Brain pericyte (primary cell): ENCODE results near the gene MIER3.

Source experiments
- DNase-seq: peaks from one replicate; pipeline ENCODE4 v3.0.0-alpha.2; 2012; ENCODE audit warnings: low read depth, low spot score

MIER3 gene

GRCh38 chr5:56961746-56962145, 9.8 kb upstream of the MIER3 start:
- no peak for DNase-seq

DNA sequence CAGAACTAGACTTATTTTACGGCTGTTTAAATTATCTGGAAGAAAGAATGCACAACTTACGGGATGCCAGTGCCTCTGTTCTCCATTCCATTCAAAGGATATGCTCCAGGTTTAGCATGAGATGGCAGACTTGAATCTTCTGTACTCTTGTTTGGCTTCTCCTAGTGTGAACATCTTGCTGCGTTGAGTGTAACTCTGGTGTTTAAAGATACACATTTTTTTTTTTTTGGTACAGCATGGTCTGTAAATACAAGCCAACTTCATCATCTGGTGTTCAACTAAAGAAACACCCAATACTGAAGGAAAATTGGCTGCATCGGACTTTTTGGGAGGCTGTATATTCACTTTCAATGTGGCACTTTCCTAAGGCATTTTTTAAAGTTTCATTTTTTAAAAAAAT, 7.4 kb upstream of the MIER3 start:
- no peak for DNase-seq

GRCh38 chr5:56958595-56958994, 6.7 kb upstream of the MIER3 start:
- DNase-seq, result no peak

GRCh38 chr5:56954262-56954661, 2.3 kb upstream of the MIER3 start:
- no peak for DNase-seq

GRCh38 chr5:56951126-56951945, 587 bp downstream of the MIER3 start:
- no peak for DNase-seq

DNA sequence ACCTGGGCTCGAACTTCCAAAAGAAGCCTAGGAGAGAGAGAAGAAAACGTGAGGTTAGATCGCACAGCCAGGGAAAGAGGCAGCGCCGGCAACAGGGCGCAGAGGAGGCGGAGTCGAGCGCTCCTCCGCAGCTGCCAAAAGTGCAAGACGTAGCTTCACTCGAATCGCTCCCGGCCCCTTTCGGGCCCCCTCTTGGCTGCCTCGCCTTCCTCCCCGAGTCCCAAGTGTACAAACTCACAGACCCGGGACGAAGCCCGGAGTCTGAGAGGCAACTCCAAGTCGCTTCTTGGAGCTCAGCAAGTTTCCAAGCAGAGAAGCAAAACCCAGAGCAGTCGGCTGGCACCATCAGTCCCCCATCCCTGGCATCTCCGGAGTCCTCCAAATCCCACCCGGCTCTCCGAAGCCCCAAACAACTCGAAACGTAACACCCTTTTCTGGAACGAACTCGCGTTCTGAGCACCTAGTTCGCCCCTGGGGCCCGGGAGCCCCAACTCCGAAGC, 1.2 kb downstream of the MIER3 start:
- DNase-seq, result peak; percentile 24

GRCh38 chr5:56947052-56947451, 4.9 kb downstream of the MIER3 start:
- DNase-seq, result no peak

DNA sequence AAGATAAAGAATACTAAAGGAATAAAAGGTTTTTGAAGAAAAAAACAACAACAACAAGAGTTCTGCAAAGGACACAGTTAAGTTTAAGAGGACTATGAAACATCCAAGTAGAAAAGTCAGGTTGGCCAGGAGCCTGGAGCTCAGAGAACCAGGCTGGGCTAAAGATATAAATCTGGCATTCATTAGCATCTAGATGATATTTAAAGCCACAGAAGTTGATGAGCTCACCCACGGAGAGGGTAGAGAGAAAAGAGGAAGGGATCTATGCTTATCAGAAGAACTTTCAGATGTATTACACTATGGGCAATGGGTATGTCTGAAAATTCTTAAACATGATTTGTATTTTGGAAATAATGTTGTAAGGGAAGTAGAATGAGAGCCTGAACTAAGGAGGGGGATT, 9.9 kb downstream of the MIER3 start:
- no peak for DNase-seq

DNA sequence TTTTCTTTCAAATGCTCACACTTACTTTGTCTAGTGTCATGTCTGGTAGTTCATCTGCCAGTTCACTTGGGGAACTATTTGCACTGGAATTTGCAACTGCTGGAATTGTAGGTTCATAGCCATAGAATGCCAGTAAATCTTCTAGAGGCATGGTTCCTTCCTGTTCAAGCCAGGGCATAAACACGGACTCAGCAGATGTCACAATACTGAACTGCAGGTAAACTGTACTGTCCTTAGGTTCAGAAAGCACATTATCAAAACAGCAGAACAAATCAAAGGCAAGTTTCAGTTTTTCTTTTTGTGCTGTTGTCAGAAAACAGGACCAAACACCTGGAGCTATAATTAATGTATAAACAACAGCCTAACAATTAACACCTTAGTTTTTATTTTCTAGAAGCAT, 13.1 kb downstream of the MIER3 start:
- DNase-seq, result no peak

DNA sequence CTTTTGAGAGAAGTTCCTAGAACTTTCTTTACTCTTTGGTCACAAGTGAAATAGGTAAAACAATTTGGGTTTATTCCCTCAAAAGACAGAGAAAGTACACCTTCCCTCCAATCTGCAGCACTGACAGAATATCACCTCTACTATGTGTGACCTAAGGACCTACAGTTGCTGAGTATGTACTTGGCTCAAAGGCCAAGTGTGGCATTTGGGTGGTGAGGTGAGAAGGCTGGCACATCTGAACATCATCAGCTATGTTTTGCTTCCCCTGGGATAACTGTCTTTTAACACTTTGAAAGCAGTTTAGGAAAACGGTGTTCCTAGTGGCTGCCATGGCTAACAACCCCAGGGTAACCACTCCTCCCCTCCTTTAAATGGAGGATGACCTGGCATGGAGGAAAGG, 17.6 kb downstream of the MIER3 start:
- DNase-seq, result no peak

- DNase-seq, result no peak
Measured at GRCh38 chr5:56922922-56923321, 29.0 kb downstream of the MIER3 start.

- DNase-seq, result no peak
Measured at GRCh38 chr5:56919942-56920662, 31.8 kb downstream of the MIER3 start.

GRCh38 chr5:56918054-56918453, 33.9 kb downstream of the MIER3 start:
- DNase-seq, result no peak

GRCh38 chr5:56917534-56917933, 34.4 kb downstream of the MIER3 start:
- DNase-seq, result no peak

DNA sequence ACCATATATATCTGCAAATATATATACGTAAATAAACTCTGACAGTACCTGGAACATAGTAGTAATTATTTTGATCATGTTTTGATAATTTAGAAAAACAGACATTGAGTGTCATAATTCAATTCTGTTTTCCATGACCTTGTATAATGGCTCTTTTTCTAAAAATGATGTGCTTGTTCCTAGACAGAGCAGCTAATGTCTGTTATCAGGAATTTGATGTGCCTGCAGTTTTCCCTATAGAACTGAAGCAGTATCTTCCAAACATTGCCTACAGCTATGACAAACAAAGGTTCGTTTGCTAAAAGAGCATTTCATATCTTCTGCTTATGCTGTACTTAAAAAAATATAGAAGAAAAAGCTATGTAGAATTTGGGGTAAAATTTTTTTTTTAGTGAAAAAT, 37.2 kb downstream of the MIER3 start:
- DNase-seq, result no peak

GRCh38 chr5:56913766-56914165, 38.2 kb downstream of the MIER3 start:
- DNase-seq, result no peak

DNA sequence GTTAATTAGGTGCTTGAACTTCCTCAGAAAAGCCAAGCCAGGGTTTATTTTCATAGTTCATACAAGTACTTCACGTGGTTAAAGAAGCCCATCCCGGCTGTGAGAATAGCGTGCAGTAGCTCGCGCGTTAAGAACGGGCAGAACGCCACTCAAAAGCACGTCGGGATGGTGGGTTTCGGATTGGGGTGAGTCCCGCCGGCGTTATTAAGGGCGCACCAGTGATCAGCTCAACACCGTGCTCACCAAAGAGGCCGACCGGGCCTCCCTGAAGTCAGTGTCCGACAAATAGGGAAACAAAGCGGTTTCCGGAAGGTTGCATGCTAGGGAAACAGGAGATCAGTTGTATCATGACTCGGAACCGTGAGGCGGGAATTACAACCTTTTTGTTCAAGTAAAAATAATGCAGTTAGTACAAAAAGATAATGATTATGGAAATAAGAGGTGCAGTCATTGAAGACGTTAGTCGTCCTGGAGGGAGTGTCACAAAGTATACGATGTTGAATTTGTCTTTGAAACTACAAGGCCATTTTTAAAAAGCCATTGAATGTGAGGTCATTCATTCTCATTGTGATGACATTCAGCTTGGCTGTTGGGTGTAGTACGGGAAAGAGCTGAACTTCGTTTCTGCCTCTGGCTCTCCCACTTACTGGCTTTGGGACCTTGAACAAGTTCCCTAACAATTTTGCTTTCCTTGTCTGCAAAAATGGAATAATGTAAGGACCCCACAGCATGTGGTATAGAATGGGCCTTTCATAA, 41.5 kb downstream of the MIER3 start:
- DNase-seq, result no peak

DNA sequence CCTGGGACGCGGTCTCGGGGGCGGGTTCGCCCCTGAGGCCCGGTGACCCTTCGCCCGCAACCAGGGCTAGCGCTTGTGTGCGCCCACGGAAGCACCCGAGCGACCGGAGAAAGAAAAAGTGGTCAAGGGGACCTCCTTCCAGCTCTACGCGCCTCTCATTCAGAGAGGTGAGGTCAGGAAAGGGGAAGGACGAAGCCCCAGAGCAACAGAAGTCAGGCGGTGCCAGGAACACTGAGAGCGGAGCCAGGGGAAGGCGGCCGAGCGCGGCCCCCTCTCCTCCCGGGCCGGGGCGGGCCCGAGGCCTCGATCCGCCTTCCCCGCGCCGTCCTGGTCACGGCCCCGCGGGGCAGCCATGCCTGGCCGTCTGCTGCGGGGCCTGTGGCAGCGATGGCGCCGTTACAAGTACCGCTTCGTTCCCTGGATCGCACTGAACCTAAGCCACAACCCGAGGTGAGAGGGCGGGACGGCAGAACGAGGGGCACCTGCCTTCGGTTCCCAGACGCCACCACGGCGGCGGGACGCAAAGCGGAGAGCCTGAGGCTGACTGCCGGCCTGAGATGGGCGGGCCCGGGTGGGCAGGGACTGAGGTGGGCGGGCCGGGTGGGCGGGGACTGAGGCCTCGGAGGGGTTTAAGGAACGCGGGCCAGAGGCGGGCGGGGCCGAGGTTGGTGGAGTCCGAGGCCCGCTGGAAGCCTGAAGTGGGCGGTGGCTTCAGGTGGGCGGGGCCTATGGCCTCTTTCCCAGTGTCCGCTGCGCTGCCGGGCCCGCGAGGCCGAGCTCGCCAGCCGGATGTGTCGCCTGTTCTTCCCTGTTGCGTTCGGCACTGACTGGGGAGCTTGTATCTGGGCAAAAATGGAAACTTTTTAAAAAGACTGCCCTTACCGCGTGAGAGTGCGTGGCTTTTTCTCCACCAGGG, 42.4 kb downstream of the MIER3 start, which contains the start of gene SETD9:
SETD9 (plus strand) TSS at position 303 of the 916 bp plus-strand sequence; CDS start at position 353, 50 bp downstream.
- peak; percentile 89 for DNase-seq

DNA sequence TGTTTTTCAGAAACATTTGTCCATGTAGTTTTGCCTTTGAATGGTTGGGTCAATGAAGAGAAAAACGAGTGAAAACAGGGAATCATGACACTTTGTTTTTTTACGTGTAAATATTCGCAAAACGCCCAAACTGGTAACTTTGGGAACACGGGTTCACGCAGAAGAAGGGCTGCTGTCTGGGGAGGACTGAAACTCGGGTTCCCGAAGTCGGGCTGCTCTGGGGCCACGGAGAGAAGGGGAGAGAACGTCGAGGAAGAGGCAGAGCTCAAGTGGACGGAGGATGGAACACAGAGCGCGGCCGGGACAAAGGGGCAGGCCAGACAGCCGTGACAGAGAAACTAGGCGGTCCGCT, 43.0 kb downstream of the MIER3 start:
- no peak for DNase-seq

DNA sequence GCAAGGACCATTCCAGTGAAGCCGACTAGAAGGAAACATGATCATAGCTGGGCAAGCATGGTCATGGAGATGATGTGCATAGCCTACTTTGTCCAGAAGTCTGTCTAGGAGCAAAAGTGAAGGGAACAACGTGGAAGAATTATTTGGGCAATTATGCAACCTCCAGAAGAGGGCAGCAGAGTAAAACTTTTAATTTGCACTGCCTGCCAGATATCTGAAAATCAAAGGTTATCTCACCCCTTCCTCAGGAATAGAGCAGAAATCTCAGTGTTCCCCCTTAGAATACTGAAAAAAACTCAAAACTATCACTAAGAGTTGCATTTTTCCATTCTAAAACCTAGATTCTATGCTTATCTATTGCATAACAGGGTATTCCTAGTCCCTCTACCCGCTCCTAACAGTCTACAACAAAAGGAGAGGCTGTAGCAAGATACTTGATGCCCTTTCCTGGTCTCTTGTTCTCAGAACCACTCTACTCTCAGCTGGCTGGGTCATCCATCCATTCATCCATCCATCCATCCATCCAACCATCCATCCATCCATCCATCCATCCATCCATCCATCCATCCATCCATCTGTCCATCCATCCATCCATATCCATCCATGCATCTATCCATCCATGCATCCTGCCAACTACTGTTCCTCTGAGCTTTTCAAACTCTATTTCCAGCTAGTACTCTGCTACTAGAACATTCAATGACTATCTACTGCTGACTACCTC, 50.9 kb downstream of the MIER3 start:
- no peak for DNase-seq
